ENCODE data around the gene TBXAS1.

- no peak for TF ChIP-seq CTCF (conservative IDR thresholded peaks at IDR 0.05; ENCODE audit: low read length)
- TF ChIP-seq EZH2phosphoT487 (IDR thresholded peaks at IDR 0.05; ENCODE audit: borderline replicate concordance, low read depth, low read length), result no peak
Observed at GRCh38 chr7:139857791-139858190, 28.7 kb downstream of the TBXAS1 start.
